DMS53 treated with DMSO at 0.1 percent for 48 hours (cell line): Measurements from ENCODE around the gene PDCL2.
"Not testable (repeated sequence)": the region's sequence is repeated elsewhere in the genome, so short reads cannot be mapped to it uniquely, and the experiment has no call there.

ENCODE experiments used
- DNase-seq: peaks from one replicate; lab custom pipeline; 2025; ENCODE audit not compliant: unreplicated experiment; lab: John Stamatoyannopoulos, UW

The PDCL2 gene, protein sequence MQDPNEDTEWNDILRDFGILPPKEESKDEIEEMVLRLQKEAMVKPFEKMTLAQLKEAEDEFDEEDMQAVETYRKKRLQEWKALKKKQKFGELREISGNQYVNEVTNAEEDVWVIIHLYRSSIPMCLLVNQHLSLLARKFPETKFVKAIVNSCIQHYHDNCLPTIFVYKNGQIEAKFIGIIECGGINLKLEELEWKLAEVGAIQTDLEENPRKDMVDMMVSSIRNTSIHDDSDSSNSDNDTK

DNA sequence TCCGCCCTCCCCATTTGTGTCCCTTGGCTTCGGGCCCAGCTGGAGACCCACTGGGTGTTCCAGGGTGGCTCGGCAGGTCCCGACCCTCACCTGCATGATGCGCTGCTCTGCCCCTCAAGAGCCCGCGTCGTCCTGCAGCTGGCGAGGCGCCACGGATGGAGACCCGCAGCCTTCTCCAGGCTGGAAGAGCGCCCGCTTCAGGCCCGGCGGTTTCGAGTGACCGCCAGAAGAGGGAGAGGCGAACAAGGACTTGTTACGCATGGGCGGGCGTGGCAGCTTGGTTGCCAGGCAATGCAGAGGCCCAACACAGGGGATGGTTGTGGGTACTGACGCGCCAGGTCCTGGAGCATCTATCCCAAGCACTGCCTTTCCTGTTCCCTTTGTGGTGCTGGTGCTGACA lies at the start of gene PDCL2:
TSS of gene PDCL2 (minus strand) at position 232 of the 400 bp plus-strand sequence. CDS start at position 96, 136 bp downstream.
- DNase-seq, result peak; percentile 4

DNA sequence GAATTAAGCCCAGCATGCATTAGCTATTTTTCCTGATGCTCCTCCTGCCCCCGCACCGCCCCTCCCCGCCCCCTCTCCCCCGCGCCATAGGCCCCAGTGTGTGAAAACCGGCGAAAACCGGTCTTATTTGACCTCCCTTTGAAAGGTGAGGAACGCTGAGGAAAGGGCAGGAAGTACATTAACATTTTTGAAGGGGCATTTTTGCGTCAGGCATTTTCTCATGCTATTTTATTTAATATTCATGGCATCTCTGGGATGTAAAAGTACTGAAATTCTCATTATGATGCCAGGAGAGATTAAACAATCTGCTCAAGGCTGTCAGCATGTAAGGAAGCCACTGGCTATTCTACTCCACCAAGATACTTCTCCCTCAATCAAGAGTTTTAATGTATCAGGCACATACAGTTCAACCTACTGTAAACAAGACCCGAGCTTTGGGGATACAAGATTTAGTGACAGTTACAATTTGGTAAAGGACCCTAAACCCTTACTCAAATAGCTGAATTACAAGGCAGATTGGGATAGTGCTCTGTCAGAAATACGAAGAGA lies 45.3 kb upstream of the PDCL2 start:
- no peak for DNase-seq

DNA sequence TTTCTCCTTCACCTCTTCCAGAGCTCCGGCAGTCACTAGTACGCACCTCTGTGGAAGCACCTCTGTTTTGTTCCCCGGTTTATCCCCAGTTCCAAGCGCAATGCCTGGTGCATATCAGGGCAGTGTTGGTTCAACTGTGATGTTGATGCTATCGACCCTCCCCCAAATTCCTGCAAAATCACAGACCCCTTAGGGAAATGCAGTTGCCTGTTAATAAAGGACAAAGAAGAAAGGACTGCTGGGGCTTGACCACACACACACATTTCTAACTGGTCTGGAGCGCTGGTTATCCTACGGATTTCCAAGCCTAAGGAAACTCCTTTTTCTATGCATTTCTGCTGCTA lies 44.6 kb upstream of the PDCL2 start:
- DNase-seq, result no peak

DNA sequence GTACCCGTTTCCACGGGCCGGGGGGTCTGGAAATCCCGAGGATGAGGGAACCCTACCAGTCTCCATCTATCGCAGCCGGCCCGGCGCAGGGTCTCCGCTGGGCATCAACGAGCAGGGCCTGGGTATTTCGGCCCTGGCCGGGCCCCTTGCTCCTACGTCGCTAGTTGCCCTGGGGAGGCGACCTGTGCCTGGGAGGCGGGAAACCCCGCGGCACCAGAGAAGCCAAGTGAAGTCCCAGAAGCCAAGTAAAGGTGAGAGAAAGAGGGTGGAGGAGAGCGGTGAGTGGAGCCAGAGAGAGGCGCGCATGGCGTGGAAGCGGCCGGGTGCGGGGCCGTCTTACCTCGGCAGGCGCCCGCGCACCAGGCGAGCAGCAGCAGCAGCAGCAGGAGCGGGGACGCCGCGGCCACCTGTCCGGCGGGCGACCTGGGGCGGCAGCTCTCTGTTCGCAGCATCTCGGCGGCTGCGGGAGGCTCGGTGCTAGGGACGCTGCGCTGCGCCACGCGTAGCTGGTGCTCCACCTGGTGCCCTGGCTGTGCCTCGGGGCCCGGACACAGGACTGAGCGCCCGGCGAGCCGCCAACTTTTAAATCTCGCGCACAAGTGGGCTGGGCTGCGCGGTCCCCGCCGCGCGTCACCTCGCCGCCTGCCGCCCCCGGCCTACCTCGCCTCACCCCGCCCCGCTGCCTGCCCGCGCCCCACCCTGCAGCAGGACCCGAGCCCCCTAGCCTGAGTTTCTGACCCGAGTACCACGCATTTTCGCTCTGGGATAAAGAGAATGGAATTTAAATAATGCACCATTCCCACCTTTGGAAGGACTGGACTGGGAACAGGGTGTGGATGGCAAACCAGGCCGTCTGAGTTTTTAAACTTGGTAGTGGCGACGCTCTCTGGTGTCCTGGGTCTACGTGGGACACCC lies 44.0 kb upstream of the PDCL2 start, which contains the start of gene NMU:
TSS of gene NMU (minus strand) at position 558 of the 915 bp plus-strand sequence. CDS start at position 452, 106 bp downstream.
- peak; percentile 34 for DNase-seq

DNA sequence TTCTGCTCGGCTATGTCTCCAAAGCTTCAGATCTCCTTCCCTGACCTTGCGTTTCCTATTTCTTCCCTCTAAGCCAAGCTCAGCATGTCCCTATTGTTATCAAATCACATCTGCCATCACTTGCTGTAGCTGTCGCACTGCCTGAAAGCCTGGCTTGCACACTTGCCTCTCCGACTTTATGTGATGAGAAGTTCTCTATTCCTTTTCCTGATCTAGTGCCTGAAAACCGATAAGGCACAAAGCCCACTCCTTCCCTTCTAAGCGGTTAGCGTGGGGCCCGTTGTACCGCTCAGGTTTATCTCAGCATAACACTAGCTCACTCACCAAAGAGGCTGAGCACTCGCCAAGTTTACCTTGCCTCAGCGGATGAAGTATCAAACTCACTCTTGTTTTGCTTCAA lies 43.2 kb upstream of the PDCL2 start:
- DNase-seq, result no peak

DNA sequence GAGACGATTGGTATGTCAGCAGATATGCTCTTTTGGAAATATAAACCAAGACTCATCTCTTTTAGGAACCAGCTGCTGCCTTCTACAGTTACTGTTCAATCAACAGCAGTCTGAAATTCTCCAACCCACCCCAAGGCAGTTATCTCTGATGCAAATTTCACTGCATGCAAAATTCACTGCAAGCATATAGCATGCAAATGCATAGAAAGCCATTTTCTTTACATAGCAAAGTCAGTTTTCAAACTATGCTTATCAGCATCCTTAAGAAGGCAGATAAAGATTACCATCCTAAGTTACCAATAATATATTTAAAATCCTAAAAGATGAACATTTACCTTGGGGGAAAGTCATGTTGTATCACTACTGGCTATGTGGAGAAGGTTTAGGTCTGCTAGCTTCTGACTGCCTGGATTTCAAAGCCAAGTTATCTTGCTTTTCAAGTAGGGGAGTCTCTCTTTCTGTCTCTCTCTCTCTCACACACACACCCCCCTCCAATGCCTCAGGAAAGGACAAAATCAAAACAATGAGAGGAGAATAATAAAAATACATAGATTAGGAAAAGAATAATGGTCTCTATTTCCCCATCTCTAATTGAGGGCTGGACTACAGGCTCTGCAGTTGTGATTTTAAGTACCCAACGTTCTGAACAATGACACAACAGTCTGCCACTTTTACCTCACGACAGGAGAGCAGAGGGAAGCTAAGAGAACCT lies 42.5 kb upstream of the PDCL2 start:
- DNase-seq, result no peak

DNA sequence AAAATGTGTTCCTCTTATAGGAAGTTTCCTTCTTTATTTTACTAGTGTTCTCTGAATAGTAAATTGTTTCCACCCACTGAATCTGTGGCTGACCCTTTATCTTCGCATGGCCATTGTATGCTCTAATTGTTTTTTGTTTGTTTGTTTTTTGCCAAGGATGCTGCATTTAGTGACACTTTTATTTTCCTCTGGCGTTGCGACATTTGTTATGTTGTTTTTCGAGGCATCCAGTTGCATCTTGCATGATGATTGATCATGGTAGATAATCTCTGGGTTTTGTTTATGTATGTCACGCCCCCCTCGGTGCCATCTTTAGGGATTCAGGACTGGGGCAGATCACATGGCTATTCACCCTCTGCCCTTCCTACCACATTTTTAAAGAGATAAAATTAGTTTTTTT lies 41.9 kb upstream of the PDCL2 start:
- no peak for DNase-seq

DNA sequence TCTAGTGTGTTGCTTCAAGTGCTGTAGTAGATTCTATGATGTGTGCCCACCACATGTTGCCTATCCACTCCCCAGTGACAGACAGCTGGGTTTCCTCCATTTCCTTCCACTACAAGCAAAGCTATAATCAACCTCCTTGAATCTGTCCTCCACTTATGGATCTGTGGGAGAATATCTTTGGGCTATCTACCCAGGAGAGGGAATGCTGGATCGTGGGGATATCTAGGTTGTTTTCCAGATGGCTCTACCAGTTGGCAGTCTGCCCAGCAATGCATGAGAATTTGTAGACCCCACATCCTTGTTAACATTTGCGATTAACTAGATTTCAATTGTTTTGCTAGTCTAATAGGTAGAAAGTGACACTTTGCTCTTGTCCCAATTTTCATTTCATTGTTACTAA lies 33.8 kb upstream of the PDCL2 start:
- no peak for DNase-seq

DNA sequence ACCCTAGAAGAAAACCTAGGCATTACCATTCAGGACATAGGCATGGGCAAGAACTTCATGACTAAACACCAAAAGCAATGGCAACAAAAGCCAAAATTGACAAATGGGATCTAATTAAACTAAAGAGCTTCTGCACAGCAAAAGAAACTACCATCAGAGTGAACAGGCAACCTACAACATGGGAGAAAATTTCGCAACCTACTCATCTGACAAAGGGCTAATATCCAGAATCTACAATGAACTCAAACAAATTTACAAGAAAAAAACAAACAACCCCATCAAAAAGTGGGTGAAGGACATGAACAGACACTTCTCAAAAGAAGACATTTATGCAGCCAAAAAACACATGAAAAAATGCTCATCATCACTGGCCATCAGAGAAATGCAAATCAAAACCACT lies 32.0 kb upstream of the PDCL2 start:
- not testable (repeated sequence) for DNase-seq

DNA sequence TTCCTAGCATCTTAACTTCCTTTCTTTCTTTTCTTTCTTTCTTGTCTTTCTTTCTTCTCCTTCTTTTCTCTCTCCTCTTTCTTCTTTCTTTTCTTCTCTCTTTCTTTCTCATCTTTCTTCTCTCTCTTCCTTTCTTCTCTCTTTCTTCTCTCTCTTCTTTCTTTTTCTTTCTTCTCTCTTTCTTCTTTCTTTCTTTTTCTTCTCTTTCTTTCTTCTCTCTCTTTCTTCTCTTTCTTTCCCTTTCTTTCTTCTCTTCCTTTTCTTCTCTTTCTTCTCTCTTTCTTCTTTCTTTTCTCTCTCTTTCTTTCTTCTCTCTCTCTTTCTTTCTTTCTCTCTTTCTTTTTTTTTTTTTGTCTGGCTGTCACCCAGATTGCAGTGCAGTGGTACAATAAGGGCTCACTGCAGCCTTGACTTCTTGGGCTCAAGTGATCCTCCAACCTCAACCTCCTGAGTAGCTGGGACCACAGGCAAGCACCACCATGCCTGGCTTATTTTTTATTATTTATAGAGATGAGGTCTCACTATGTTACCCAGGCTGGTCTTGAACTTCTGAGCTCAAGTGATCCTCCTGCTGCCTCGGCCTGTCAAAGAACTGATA lies 26.6 kb upstream of the PDCL2 start:
- no peak for DNase-seq

DNA sequence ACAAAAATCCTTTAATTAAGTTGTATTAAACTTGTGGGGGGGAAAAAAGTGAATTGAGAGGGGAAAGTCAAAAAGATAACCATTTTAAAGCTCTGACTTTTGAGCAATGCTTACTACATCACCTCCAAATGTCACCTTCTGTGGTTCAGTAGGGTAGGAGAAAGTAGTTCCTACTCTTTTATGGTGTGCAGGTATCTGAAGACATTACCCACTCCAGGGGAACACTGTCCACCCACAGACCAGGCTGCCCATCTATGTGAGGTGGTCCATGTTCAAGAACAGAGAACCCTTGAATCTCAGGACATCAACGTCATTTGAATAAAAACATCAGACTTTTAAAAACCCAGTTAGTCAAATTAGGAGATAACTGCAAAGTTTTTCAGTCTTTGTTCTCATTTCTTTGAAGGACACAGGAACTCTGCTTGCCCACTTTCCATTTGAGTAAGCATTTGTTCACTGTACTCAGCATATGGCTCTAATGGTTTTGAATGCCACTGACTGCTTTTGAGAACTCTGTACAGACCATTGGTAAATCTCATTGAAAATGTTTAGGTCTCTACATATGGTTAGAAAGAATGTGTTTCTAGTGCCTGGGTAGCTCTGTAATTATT lies 25.6 kb upstream of the PDCL2 start:
- no peak for DNase-seq

DNA sequence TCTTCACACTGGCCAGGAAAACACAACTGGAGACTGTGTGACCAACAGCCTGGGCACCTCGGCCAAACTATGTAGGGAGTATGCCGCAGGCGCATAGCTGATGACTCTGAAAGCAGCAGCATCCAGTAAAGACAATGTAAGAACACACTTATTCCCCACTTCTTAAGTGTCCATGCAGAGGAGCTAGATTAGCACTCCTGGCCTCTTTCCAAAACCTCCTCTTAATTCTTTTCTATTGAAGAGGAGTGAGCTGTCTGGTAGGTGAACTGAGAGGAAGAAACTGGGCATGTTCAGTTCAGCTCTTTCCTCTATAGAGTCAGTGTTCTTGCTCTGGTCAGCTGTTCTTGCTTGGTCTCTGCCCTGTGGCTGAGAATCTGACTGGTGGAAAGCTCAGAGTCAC lies 23.0 kb upstream of the PDCL2 start:
- DNase-seq, result no peak

DNA sequence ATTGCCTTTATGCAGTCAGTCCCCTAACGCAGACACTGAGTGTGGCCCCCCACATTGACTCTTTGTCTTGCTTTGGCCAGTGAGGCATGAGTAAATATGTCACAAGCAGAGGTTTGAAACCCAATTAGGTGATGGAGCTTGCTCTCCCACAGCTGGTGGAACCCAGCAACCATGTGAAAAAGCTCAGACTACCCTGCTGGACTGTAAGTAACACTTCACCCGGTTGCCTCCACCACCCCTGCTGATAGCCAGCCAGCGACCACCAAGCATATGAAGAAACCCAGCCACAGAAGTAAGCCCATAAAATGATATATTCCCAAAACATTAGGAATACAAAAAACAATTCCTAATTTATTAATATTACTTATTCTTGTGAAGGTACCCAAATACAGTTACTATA lies 21.6 kb upstream of the PDCL2 start:
- DNase-seq, result no peak

DNA sequence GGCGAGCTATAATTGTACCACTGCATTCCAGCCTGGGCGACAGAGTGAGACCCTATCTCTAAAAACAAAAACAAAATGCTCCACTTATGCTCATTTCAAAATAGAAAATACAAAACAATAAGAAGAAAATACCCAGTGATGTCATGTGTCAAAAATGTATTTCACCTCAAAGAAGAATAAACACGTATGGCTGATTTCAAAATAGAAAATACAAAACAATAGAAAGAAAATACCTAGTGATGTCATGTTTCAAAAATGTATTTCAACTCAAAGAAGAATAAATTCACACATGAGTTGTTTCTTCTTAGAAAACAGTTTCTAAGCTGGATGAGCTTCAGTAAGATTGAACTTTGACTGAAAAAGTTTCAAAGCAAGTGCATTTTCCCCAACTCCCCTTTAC lies 20.3 kb upstream of the PDCL2 start:
- DNase-seq, result no peak

DNA sequence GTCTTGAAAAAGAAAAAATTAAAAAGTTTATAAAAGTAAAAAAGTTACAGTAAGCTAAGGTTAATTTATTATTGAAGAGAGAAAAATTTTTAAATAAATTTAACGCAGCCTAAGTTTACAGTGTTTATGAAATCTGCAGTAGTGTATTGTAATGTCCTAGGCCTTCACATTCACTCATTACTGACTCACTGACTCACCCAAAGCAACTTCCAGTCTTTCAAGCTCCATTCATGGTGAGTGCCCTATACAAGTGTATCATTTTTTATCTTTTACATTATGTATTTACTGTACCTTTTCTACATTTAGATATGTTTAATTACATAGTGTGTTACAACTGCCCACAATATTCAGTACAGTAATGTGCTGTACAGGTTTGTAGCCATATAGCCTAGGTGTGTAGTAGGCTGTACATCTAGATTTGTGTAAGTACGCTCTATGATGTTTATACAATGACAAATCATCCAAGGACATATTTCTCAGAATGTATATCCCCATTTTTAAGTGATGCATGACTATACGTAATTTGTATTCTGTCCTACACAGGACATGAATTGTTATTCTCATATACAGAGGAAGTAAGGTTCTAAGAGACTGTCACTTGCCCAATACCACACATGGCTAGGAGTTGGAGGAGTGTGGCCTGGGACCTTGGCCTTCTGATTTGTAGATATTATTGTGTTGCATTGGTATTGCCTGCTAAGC lies 19.5 kb upstream of the PDCL2 start:
- DNase-seq, result no peak

DNA sequence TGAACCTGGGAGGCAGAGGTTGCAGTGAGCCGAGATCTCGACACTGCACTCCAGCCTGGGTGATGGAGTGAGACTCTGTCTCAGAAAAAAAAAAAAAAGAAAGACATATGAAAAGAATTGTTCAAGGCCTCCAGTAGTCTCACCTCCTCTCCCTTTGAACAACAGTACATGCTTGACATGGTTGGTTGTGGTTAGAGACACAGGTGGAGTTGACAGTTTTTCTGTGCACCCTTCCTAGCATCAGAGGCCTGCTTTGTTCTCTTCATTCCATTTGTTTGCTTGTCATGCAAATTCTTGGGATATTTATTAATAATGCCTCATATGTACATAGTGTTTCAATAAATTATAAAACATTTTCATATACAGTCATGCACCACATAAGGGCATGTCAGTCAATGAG lies 18.3 kb upstream of the PDCL2 start:
- no peak for DNase-seq

DNA sequence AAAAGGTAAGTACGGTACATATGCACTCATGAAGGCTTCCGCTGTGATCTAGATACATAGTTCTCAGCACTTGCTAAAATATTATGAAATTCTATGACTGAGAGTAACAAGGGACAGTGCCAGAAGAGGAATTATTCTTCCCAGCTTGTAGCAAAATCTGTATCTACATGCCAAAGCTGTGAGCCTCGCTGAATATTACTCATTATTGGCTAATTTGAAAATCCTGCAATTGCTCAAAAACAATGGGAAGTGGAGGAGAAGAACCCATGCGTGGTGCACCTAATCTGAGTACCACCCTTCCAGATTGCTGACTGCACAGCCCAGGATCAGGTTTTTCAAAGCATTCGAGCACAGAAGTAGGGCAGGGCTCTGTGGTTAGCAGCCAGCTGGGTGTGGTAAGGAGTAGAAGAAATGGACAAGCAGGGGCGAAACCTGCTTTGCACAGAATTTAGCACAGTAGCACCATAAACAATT lies 17.4 kb upstream of the PDCL2 start:
- no peak for DNase-seq

DNA sequence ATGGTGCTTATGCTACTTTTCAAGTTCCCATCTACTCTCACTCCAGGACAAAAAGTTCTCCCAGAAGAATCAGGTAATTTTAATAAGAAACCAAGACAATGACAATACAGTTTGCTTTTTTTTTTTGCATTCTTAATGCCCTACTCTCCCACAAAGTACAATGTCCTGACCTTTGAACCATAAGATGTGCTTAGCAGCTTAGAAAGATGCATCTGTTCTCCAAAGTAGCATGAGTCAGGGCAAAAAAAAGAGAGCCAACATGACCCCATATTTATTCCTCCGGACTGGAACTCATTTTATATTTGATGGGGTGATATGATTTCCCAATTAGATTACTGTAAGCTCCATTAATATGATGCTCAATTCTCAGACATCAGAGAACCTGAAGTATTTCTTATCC lies 16.5 kb upstream of the PDCL2 start:
- no peak for DNase-seq

DNA sequence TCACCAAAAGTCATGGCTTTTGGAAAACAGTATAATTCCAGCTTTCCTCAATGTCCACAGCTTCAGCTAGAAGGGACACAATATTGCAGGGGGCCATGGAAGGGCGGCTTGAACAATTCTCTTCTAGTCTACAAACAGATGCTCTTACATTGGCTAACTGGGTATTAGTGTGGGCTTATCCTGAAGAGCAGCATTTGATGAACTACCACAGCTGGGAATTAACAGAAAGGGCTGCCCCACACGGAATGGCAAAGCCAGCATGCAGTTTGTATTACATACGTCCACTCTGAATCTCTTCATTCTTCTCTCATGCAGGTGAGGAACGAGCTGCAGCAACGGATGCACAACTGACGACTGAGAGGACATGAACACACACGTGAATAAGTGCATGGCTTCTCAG lies 13.0 kb upstream of the PDCL2 start:
- DNase-seq, result no peak

DNA sequence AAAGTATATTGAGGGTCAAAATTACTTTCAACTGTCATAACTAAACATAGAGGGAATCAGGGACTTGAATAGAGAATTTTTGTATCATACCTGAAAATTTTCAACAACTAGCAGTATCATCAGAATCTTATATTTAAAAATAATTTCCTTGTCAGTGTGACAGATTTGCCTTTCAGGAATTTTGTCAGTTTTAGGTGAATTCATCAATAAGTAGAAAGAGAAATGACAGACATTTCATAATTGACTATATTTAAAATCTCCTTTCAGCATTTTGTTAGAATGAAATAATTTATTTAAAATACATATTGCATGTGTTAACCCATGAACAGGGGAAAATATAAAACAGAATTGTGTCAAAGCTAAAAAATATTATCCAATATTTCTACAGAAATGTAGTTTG lies 8.6 kb upstream of the PDCL2 start:
- no peak for DNase-seq
